ENCODE data around the gene ACTR2. TPM values are rescaled to one million over a fixed set of nuclear protein-coding genes. Genes with fewer than 3 reads are reported as not detected.
"Not testable (repeated sequence)": the region's sequence is repeated elsewhere in the genome, so short reads cannot be mapped to it uniquely, and the experiment has no call there.

The ACTR2 gene
- total RNA-seq, result 10 to 100 TPM; 34.4 to 43.9 (median 35.8) TPM

GRCh38 chr2:65227456-65228262 is at the start of gene ACTR2:
ACTR2 (plus strand) TSS chr2:65227831; CDS start chr2:65227910, 79 bp downstream.
- peaks cover 24 to 26% of the 10 kb centered on the region in 2 donors for H3K4me1 ChIP-seq
- peak within 1 kb of the TSS; percentile 87 to 95 (median 92) for H3K4me3 ChIP-seq
- no peaks in the 10 kb centered on the region for H3K9me3 ChIP-seq
- no peaks in the 10 kb centered on the region for H3K36me3 ChIP-seq
- ATAC-seq (peak; percentile 92 to 94), DNase-seq (peak; percentile 94 to 96)
- H3K27me3 ChIP-seq, result no peaks in the 10 kb centered on the region
- intact Hi-C loops (cut with DNase I; ENCODE audit: low total_unique reads), result loop anchor here (1.0 to 5.0 kb wide), 3 partner anchors 97 to 209 kb away; partner anchors contain the start of gene RAB1A
- TF ChIP-seq POLR2A (IDR thresholded peaks at IDR 0.05) (peak; percentile 87 to 90), CTCF (IDR thresholded peaks at IDR 0.05 in 4 of 5, conservative IDR thresholded peaks at IDR 0.05 in 1 of 5) (no peak)
- H3K27ac ChIP-seq, result peak within 1 kb of the TSS; percentile 92 to 99 (median 98)
- in situ Hi-C loops (cut with MboI; ENCODE audit: low sequenced_read_pairs in 4 of 4), result no loop called here

GRCh38 chr2:65182570-65182969 is 45.1 kb upstream of the ACTR2 start:
- H3K27ac ChIP-seq, result no peak overlapping the region
- in situ Hi-C loops (cut with MboI; ENCODE audit: low sequenced_read_pairs in 4 of 4) (loop anchor here in 2 of 4 donors (10.0 to 25.0 kb wide), 2 partner anchors 268 to 270 kb away; no protein-coding TSS in a partner anchor), intact Hi-C loops (cut with DNase I; ENCODE audit: low total_unique reads) (no loop called here)

GRCh38 chr2:65183406-65183805 is 44.2 kb upstream of the ACTR2 start:
- in situ Hi-C loops (cut with MboI; ENCODE audit: low sequenced_read_pairs in 4 of 4), result loop anchor here in 2 of 4 donors (10.0 to 25.0 kb wide), 2 partner anchors 269 to 271 kb away; no protein-coding TSS in a partner anchor
- H3K36me3 ChIP-seq; DNase-seq; H3K27me3 ChIP-seq; intact Hi-C loops (cut with DNase I; ENCODE audit: low total_unique reads); H3K4me1 ChIP-seq; ATAC-seq; H3K4me3 ChIP-seq; H3K27ac ChIP-seq; H3K9me3 ChIP-seq: not testable (repeated sequence)

More at GRCh38 chr2:65182570-65182969, 45.1 kb upstream of the ACTR2 start:
- no peak for ATAC-seq
- no peak for TF ChIP-seq POLR2A (IDR thresholded peaks at IDR 0.05)
- Histone ChIP-seq H3K9me3 (no peaks in the 10 kb centered on the region), H3K36me3 (no peaks in the 10 kb centered on the region), H3K4me1 (peaks cover 3 to 7% of the 10 kb centered on the region in 2 donors), H3K27me3 (no peaks in the 10 kb centered on the region), H3K4me3 (no peak overlapping the region)
- no peak for DNase-seq

GRCh38 chr2:65185012-65185411 is 42.6 kb upstream of the ACTR2 start:
- DNase-seq (no peak), ATAC-seq (no peak)
- Histone ChIP-seq H3K4me3 (no peak overlapping the region), H3K36me3 (no peaks in the 10 kb centered on the region), H3K9me3 (no peaks in the 10 kb centered on the region), H3K27ac (no peak overlapping the region), H3K27me3 (no peaks in the 10 kb centered on the region), H3K4me1 (peaks cover 3 to 7% of the 10 kb centered on the region in 2 donors)
- no peak for TF ChIP-seq CTCF (IDR thresholded peaks at IDR 0.05 in 4 of 5, conservative IDR thresholded peaks at IDR 0.05 in 1 of 5)
- no peak for TF ChIP-seq POLR2A (IDR thresholded peaks at IDR 0.05)
- intact Hi-C loops (cut with DNase I; ENCODE audit: low total_unique reads), result loop anchor here (5.0 kb wide), 2 partner anchors 53 to 268 kb away; partner anchors contain the start of gene RAB1A
- in situ Hi-C loops (cut with MboI; ENCODE audit: low sequenced_read_pairs in 4 of 4), result loop anchor here in 3 of 4 donors (5.0 to 25.0 kb wide), 3 partner anchors 123 to 273 kb away; no protein-coding TSS in a partner anchor

GRCh38 chr2:65186093-65186868 is 41.4 kb upstream of the ACTR2 start:
- no peak for ATAC-seq
- Histone ChIP-seq H3K36me3 (no peaks in the 10 kb centered on the region), H3K4me1 (peaks cover 3 to 7% of the 10 kb centered on the region in 2 donors), H3K27me3 (no peaks in the 10 kb centered on the region), H3K9me3 (no peaks in the 10 kb centered on the region), H3K4me3 (no peak overlapping the region), H3K27ac (no peak overlapping the region)
- in situ Hi-C loops (cut with MboI; ENCODE audit: low sequenced_read_pairs in 4 of 4), result loop anchor here in 3 of 4 donors (5.0 to 25.0 kb wide), 3 partner anchors 124 to 274 kb away; no protein-coding TSS in a partner anchor
- intact Hi-C loops (cut with DNase I; ENCODE audit: low total_unique reads), result loop anchor here (5.0 kb wide), 2 partner anchors 54 to 269 kb away; partner anchors contain the start of gene RAB1A
- no peak for TF ChIP-seq POLR2A (IDR thresholded peaks at IDR 0.05)
- TF ChIP-seq CTCF (IDR thresholded peaks at IDR 0.05 in 4 of 5, conservative IDR thresholded peaks at IDR 0.05 in 1 of 5), result no peak
- DNase-seq, result no peak

All from gastrocnemius medialis (tissue), 4 donors.